Ishikawa (cell line): Measurements from ENCODE around the gene EDIL3.

Source experiments
- CEBPB ChIP-seq: IDR thresholded peaks from 2 replicates; pipeline ENCODE4 v1.6.1; 2012
- CREB1 ChIP-seq: IDR thresholded peaks from 2 replicates; pipeline ENCODE4 v1.6.1; 2012; ENCODE audit warnings: low read depth
- EGR1 ChIP-seq: IDR thresholded peaks from 2 replicates; pipeline ENCODE4 v1.6.1; 2012
- EP300 ChIP-seq: IDR thresholded peaks from 2 replicates; pipeline ENCODE4 v1.6.1; 2012; ENCODE audit warnings: borderline replicate concordance
- FOXM1 ChIP-seq: IDR thresholded peaks from 2 replicates; pipeline ENCODE4 v1.6.1; 2012; ENCODE audit warnings: low read depth, borderline replicate concordance
- NFIC ChIP-seq: IDR thresholded peaks from 2 replicates; pipeline ENCODE4 v1.6.1; 2012
- TAF1 ChIP-seq: IDR thresholded peaks from 2 replicates; pipeline ENCODE4 v1.6.1; 2012; ENCODE audit warnings: low read depth, mild to moderate bottlenecking
- TCF12 ChIP-seq: IDR thresholded peaks from 2 replicates; pipeline ENCODE4 v1.6.1; 2012; ENCODE audit warnings: low read depth
- TEAD4 ChIP-seq: IDR thresholded peaks from 2 replicates; pipeline ENCODE4 v1.6.1; 2012
- YY1 ChIP-seq: IDR thresholded peaks from 2 replicates; pipeline ENCODE4 v1.6.1; 2012; ENCODE audit warnings: low read depth
- ZBTB7A ChIP-seq: IDR thresholded peaks from 2 replicates; pipeline ENCODE4 v1.6.1; 2012; ENCODE audit warnings: low read depth
- TF ChIP-seq, protein P1 (sequence below): IDR thresholded peaks from 2 replicates; pipeline ENCODE4 v1.6.1; 2012; ENCODE audit warnings: low read depth, mild to moderate bottlenecking
- TF ChIP-seq, protein P2 (sequence below): IDR thresholded peaks from 2 replicates; pipeline ENCODE4 v1.6.1; 2012
- TF ChIP-seq, protein P3 (sequence below): IDR thresholded peaks from 2 replicates; pipeline ENCODE4 v1.6.1; 2012

DNA sequence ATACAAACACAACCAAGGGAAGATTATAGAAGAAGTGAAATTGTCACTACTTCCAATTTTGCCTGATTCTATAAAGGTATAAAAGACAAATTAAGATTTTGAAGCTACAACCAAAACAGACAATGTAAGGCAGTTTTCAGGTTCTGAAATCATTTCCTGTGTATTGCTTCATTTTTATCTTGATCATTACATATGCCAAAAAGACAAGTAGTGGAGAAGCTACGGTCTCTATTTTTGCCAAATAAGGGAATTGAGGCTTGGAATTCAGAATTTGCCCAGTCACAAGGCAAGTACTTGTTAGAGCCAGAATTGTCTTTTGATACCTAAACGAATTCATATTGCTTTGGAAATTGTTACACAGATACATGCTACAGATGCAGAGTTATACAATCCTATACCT is 20.6 kb downstream of the EDIL3 start:
- TF ChIP-seq, protein P1, sequence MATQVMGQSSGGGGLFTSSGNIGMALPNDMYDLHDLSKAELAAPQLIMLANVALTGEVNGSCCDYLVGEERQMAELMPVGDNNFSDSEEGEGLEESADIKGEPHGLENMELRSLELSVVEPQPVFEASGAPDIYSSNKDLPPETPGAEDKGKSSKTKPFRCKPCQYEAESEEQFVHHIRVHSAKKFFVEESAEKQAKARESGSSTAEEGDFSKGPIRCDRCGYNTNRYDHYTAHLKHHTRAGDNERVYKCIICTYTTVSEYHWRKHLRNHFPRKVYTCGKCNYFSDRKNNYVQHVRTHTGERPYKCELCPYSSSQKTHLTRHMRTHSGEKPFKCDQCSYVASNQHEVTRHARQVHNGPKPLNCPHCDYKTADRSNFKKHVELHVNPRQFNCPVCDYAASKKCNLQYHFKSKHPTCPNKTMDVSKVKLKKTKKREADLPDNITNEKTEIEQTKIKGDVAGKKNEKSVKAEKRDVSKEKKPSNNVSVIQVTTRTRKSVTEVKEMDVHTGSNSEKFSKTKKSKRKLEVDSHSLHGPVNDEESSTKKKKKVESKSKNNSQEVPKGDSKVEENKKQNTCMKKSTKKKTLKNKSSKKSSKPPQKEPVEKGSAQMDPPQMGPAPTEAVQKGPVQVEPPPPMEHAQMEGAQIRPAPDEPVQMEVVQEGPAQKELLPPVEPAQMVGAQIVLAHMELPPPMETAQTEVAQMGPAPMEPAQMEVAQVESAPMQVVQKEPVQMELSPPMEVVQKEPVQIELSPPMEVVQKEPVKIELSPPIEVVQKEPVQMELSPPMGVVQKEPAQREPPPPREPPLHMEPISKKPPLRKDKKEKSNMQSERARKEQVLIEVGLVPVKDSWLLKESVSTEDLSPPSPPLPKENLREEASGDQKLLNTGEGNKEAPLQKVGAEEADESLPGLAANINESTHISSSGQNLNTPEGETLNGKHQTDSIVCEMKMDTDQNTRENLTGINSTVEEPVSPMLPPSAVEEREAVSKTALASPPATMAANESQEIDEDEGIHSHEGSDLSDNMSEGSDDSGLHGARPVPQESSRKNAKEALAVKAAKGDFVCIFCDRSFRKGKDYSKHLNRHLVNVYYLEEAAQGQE, result no peak
- no peak for TF ChIP-seq CEBPB
- TF ChIP-seq, protein P2, sequence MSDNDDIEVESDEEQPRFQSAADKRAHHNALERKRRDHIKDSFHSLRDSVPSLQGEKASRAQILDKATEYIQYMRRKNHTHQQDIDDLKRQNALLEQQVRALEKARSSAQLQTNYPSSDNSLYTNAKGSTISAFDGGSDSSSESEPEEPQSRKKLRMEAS, result no peak
- TF ChIP-seq FOXM1, result no peak
- no peak for TF ChIP-seq EP300
- TF ChIP-seq ZBTB7A, result no peak
- TF ChIP-seq TCF12, result no peak
- no peak for TF ChIP-seq NFIC
- no peak for TF ChIP-seq CREB1
- no peak for TF ChIP-seq EGR1
- no peak for TF ChIP-seq YY1
- no peak for TF ChIP-seq TAF1
- TF ChIP-seq, protein P3, sequence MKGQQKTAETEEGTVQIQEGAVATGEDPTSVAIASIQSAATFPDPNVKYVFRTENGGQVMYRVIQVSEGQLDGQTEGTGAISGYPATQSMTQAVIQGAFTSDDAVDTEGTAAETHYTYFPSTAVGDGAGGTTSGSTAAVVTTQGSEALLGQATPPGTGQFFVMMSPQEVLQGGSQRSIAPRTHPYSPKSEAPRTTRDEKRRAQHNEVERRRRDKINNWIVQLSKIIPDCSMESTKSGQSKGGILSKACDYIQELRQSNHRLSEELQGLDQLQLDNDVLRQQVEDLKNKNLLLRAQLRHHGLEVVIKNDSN, result no peak
- no peak for TF ChIP-seq TEAD4
